ENCODE measurements around the gene CCDC102A.

Gene CCDC102A

GRCh38 chr16:57529391-57530103 is 6.8 kb downstream of the CCDC102A start:
- H3K4me1 ChIP-seq (ENCODE audit: control insufficient read depth, insufficient read depth, low read length, unreplicated experiment), result peaks cover 37% of the 10 kb centered on the region
- H2AFZ ChIP-seq (ENCODE audit: low read length, unreplicated experiment), result no peak overlapping the region
- H3K27ac ChIP-seq (ENCODE audit: low read depth, low read length), result no peak overlapping the region
- H3K4me3 ChIP-seq (ENCODE audit: low read depth, low read length), result no peak overlapping the region
- no peaks in the 10 kb centered on the region for H3K27me3 ChIP-seq (ENCODE audit: insufficient read depth, low read length)
- no peaks in the 10 kb centered on the region for H3K36me3 ChIP-seq (ENCODE audit: insufficient read depth, low read length)
- peaks cover 10% of the 10 kb centered on the region for H3K79me2 ChIP-seq (ENCODE audit: control insufficient read depth, insufficient read depth, low read length, unreplicated experiment)

- Histone ChIP-seq H2AFZ (ENCODE audit: low read length, unreplicated experiment) (no peak overlapping the region), H3K36me3 (ENCODE audit: insufficient read depth, low read length) (no peaks in the 10 kb centered on the region), H3K4me3 (ENCODE audit: low read depth, low read length) (no peak overlapping the region), H3K79me2 (ENCODE audit: control insufficient read depth, insufficient read depth, low read length, unreplicated experiment) (peaks cover 5% of the 10 kb centered on the region), H3K4me1 (ENCODE audit: control insufficient read depth, insufficient read depth, low read length, unreplicated experiment) (peaks cover 30% of the 10 kb centered on the region), H3K27me3 (ENCODE audit: insufficient read depth, low read length) (no peaks in the 10 kb centered on the region), H3K27ac (ENCODE audit: low read depth, low read length) (no peak overlapping the region)
Observed at GRCh38 chr16:57528499-57529390, 7.6 kb downstream of the CCDC102A start.

GRCh38 chr16:57527610-57528360 is 8.6 kb downstream of the CCDC102A start:
- H3K4me3 ChIP-seq (ENCODE audit: low read depth, low read length), result no peak overlapping the region
- peaks cover 21% of the 10 kb centered on the region for H3K4me1 ChIP-seq (ENCODE audit: control insufficient read depth, insufficient read depth, low read length, unreplicated experiment)
- H3K36me3 ChIP-seq (ENCODE audit: insufficient read depth, low read length), result no peaks in the 10 kb centered on the region
- no peak overlapping the region for H3K27ac ChIP-seq (ENCODE audit: low read depth, low read length)
- H2AFZ ChIP-seq (ENCODE audit: low read length, unreplicated experiment), result no peak overlapping the region
- H3K27me3 ChIP-seq (ENCODE audit: insufficient read depth, low read length), result no peaks in the 10 kb centered on the region
- peaks cover 5% of the 10 kb centered on the region for H3K79me2 ChIP-seq (ENCODE audit: control insufficient read depth, insufficient read depth, low read length, unreplicated experiment)

- Histone ChIP-seq H3K27ac (ENCODE audit: low read depth, low read length) (no peak overlapping the region), H3K36me3 (ENCODE audit: insufficient read depth, low read length) (no peaks in the 10 kb centered on the region)
Observed at GRCh38 chr16:57527027-57527426, 9.3 kb downstream of the CCDC102A start.

GRCh38 chr16:57526498-57526897 is 9.9 kb downstream of the CCDC102A start:
- no peaks in the 10 kb centered on the region for H3K27me3 ChIP-seq (ENCODE audit: insufficient read depth, low read length)
- H3K4me3 ChIP-seq (ENCODE audit: low read depth, low read length), result no peak overlapping the region
- no peak overlapping the region for H3K27ac ChIP-seq (ENCODE audit: low read depth, low read length)
- peaks cover 18% of the 10 kb centered on the region for H3K4me1 ChIP-seq (ENCODE audit: control insufficient read depth, insufficient read depth, low read length, unreplicated experiment)
- peaks cover 5% of the 10 kb centered on the region for H3K79me2 ChIP-seq (ENCODE audit: control insufficient read depth, insufficient read depth, low read length, unreplicated experiment)
- H2AFZ ChIP-seq (ENCODE audit: low read length, unreplicated experiment), result no peak overlapping the region
- H3K36me3 ChIP-seq (ENCODE audit: insufficient read depth, low read length), result no peaks in the 10 kb centered on the region

More at GRCh38 chr16:57527027-57527426, 9.3 kb downstream of the CCDC102A start:
- no peaks in the 10 kb centered on the region for H3K27me3 ChIP-seq (ENCODE audit: insufficient read depth, low read length)
- H3K4me1 ChIP-seq (ENCODE audit: control insufficient read depth, insufficient read depth, low read length, unreplicated experiment), result peaks cover 19% of the 10 kb centered on the region
- no peak overlapping the region for H2AFZ ChIP-seq (ENCODE audit: low read length, unreplicated experiment)
- H3K79me2 ChIP-seq (ENCODE audit: control insufficient read depth, insufficient read depth, low read length, unreplicated experiment), result peaks cover 5% of the 10 kb centered on the region
- no peak overlapping the region for H3K4me3 ChIP-seq (ENCODE audit: low read depth, low read length)

- Histone ChIP-seq H3K4me1 (ENCODE audit: control insufficient read depth, insufficient read depth, low read length, unreplicated experiment) (peaks cover 12% of the 10 kb centered on the region), H3K27me3 (ENCODE audit: insufficient read depth, low read length) (no peaks in the 10 kb centered on the region), H3K27ac (ENCODE audit: low read depth, low read length) (no peak overlapping the region), H2AFZ (ENCODE audit: low read length, unreplicated experiment) (no peak overlapping the region), H3K79me2 (ENCODE audit: control insufficient read depth, insufficient read depth, low read length, unreplicated experiment) (no peaks in the 10 kb centered on the region), H3K4me3 (ENCODE audit: low read depth, low read length) (no peak overlapping the region), H3K36me3 (ENCODE audit: insufficient read depth, low read length) (no peaks in the 10 kb centered on the region)
Observed at GRCh38 chr16:57525761-57526160, 10.6 kb downstream of the CCDC102A start.

GRCh38 chr16:57522960-57523359 is 13.4 kb downstream of the CCDC102A start:
- no peak overlapping the region for H3K4me3 ChIP-seq (ENCODE audit: low read depth, low read length)
- no peak overlapping the region for H3K27ac ChIP-seq (ENCODE audit: low read depth, low read length)
- no peak overlapping the region for H2AFZ ChIP-seq (ENCODE audit: low read length, unreplicated experiment)
- H3K4me1 ChIP-seq (ENCODE audit: control insufficient read depth, insufficient read depth, low read length, unreplicated experiment), result no peaks in the 10 kb centered on the region
- no peaks in the 10 kb centered on the region for H3K79me2 ChIP-seq (ENCODE audit: control insufficient read depth, insufficient read depth, low read length, unreplicated experiment)
- H3K27me3 ChIP-seq (ENCODE audit: insufficient read depth, low read length), result no peaks in the 10 kb centered on the region
- no peaks in the 10 kb centered on the region for H3K36me3 ChIP-seq (ENCODE audit: insufficient read depth, low read length)

- H3K4me1 ChIP-seq (ENCODE audit: control insufficient read depth, insufficient read depth, low read length, unreplicated experiment), result no peaks in the 10 kb centered on the region
- H3K79me2 ChIP-seq (ENCODE audit: control insufficient read depth, insufficient read depth, low read length, unreplicated experiment), result no peaks in the 10 kb centered on the region
- no peaks in the 10 kb centered on the region for H3K27me3 ChIP-seq (ENCODE audit: insufficient read depth, low read length)
- H3K27ac ChIP-seq (ENCODE audit: low read depth, low read length), result no peak overlapping the region
- H2AFZ ChIP-seq (ENCODE audit: low read length, unreplicated experiment), result no peak overlapping the region
- H3K36me3 ChIP-seq (ENCODE audit: insufficient read depth, low read length), result no peaks in the 10 kb centered on the region
- H3K4me3 ChIP-seq (ENCODE audit: low read depth, low read length), result no peak overlapping the region
Observed at GRCh38 chr16:57519796-57520360, 16.5 kb downstream of the CCDC102A start.

- H3K27ac ChIP-seq (ENCODE audit: low read depth, low read length), result no peak overlapping the region
Observed at GRCh38 chr16:57518922-57519321, 17.4 kb downstream of the CCDC102A start.

GRCh38 chr16:57518520-57518919 is 17.9 kb downstream of the CCDC102A start:
- H3K27ac ChIP-seq (ENCODE audit: low read depth, low read length), result no peak overlapping the region
- no peaks in the 10 kb centered on the region for H3K4me1 ChIP-seq (ENCODE audit: control insufficient read depth, insufficient read depth, low read length, unreplicated experiment)
- H3K27me3 ChIP-seq (ENCODE audit: insufficient read depth, low read length), result no peaks in the 10 kb centered on the region
- no peaks in the 10 kb centered on the region for H3K79me2 ChIP-seq (ENCODE audit: control insufficient read depth, insufficient read depth, low read length, unreplicated experiment)
- H3K4me3 ChIP-seq (ENCODE audit: low read depth, low read length), result no peak overlapping the region
- H3K36me3 ChIP-seq (ENCODE audit: insufficient read depth, low read length), result no peaks in the 10 kb centered on the region
- H2AFZ ChIP-seq (ENCODE audit: low read length, unreplicated experiment), result no peak overlapping the region

More at GRCh38 chr16:57518922-57519321, 17.4 kb downstream of the CCDC102A start:
- no peak overlapping the region for H3K4me3 ChIP-seq (ENCODE audit: low read depth, low read length)
- H2AFZ ChIP-seq (ENCODE audit: low read length, unreplicated experiment), result no peak overlapping the region
- H3K36me3 ChIP-seq (ENCODE audit: insufficient read depth, low read length), result no peaks in the 10 kb centered on the region
- H3K4me1 ChIP-seq (ENCODE audit: control insufficient read depth, insufficient read depth, low read length, unreplicated experiment), result no peaks in the 10 kb centered on the region
- H3K27me3 ChIP-seq (ENCODE audit: insufficient read depth, low read length), result no peaks in the 10 kb centered on the region
- H3K79me2 ChIP-seq (ENCODE audit: control insufficient read depth, insufficient read depth, low read length, unreplicated experiment), result no peaks in the 10 kb centered on the region
